ENCODE data around the gene KAZN. TPM values are rescaled to one million over a fixed set of nuclear protein-coding genes. Genes with fewer than 3 reads are reported as not detected.

The KAZN gene
- polyA plus RNA-seq, 2 donors, result 29.3 to 32.0 TPM

DNA sequence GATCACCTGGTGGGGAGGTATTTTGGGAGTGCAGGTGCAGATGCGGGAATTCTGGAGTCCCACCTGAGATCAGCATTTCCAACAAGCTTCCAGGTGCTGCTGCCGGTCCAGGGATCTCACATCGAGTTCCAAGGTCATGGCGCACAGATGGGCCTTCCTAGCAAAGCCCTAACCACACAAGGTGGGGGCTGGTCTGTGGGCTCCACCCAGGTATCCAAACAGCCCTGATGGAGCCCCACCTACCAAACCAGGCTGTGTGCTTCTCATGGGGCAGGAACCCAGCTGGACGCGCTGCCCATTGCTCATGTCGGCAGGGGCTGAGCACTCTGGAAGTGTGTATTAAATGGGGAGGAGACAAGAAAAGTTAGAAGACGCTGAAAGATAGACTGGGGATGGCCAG is 520.1 kb downstream of the KAZN start:
- Histone ChIP-seq H3K27ac (ENCODE audit: low read depth in 2 of 2, low read length in 1 of 2) (no peak overlapping the region), H3K4me3 (ENCODE audit: low read depth in 1 of 2, low read length in 2 of 2) (no peak overlapping the region), H3K4me1 (ENCODE audit: control insufficient read depth in 2 of 2, insufficient read depth in 2 of 2, low read length in 1 of 2) (peaks cover 0 to 3% of the 10 kb centered on the region in 2 donors), H3K9me3 (ENCODE audit: control insufficient read depth in 2 of 2, insufficient read depth in 1 of 2, low read depth in 1 of 2, low read length in 1 of 2) (no peaks in the 10 kb centered on the region), H3K36me3 (ENCODE audit: control insufficient read depth in 2 of 2, insufficient read depth in 2 of 2, low read length in 1 of 2) (no peaks in the 10 kb centered on the region), H3K27me3 (ENCODE audit: control insufficient read depth in 1 of 2, insufficient read depth in 2 of 2, low read length in 2 of 2) (no peaks in the 10 kb centered on the region)
- 81 to 95% methylated on average over 8 of the region's 8 CpGs for WGBS, 2 donors

DNA sequence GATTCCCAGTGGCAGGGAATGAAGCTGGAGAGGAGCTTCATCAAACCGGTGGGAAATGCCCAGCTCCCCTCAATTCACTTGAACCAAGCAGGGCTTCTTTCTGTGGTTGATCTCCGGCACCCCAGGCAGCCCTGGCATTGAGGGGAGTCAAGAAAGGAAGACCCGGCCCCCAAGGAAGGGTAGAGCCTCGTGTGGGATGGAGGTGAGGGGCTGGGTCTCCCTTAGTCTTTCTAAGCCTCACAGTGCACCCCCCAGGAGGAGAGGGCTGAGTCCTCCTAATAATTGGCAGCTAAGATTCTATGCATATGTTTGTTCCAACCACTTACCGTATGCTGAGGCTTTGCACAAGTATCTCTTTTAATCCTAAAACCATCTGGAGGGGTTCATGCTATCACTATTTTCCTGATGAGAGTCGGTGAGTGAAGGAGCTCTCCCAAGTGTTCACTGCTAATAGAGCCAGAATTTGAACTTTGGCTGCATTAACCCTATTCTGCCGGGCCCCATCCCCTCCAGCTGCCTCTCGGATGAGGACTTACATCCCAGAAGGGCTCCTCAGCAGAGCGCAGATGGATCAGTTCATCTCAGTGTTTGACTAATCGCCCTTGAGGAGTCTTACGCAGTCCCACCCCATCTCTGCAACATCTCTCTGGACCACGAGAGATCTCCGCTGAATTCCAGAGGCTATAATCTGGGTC is 521.9 kb downstream of the KAZN start:
- Histone ChIP-seq H3K4me3 (ENCODE audit: low read depth in 1 of 2, low read length in 2 of 2) (no peak overlapping the region), H3K27ac (ENCODE audit: low read depth in 2 of 2, low read length in 1 of 2) (no peak overlapping the region), H3K36me3 (ENCODE audit: control insufficient read depth in 2 of 2, insufficient read depth in 2 of 2, low read length in 1 of 2) (no peaks in the 10 kb centered on the region), H3K9me3 (ENCODE audit: control insufficient read depth in 2 of 2, insufficient read depth in 1 of 2, low read depth in 1 of 2, low read length in 1 of 2) (no peaks in the 10 kb centered on the region), H3K27me3 (ENCODE audit: control insufficient read depth in 1 of 2, insufficient read depth in 2 of 2, low read length in 2 of 2) (no peaks in the 10 kb centered on the region), H3K4me1 (ENCODE audit: control insufficient read depth in 2 of 2, insufficient read depth in 2 of 2, low read length in 1 of 2) (peaks cover 0 to 3% of the 10 kb centered on the region in 2 donors)
- 85 to 86% methylated on average over 13 of the region's 13 CpGs for WGBS, 2 donors

DNA sequence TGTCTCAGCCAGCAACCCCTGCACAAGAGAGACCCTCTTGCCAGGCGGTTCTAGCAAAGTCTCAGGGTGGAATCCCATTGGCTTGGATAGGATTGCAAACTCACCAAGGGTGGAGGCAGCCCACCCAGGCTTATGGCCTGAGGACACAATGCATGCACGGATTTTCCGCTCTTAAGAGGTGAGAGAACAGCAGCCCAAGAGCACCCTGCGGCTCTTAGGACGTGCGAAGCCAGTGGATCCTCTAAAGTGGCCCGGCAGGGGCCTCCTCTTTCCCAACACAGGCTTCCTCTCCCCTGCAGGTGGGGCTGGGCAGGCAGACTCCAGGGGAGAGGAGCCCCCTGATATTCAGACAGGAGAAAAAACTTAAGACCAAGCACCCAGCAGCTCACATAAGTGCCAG is 523.8 kb downstream of the KAZN start:
- 90 to 93% methylated on average over 7 of the region's 7 CpGs for WGBS, 2 donors
- H3K27me3 ChIP-seq (ENCODE audit: control insufficient read depth in 1 of 2, insufficient read depth in 2 of 2, low read length in 2 of 2), result no peaks in the 10 kb centered on the region
- H3K9me3 ChIP-seq (ENCODE audit: control insufficient read depth in 2 of 2, insufficient read depth in 1 of 2, low read depth in 1 of 2, low read length in 1 of 2), result no peaks in the 10 kb centered on the region
- peaks cover 0 to 3% of the 10 kb centered on the region in 2 donors for H3K4me1 ChIP-seq (ENCODE audit: control insufficient read depth in 2 of 2, insufficient read depth in 2 of 2, low read length in 1 of 2)
- H3K27ac ChIP-seq (ENCODE audit: low read depth in 2 of 2, low read length in 1 of 2), result no peak overlapping the region
- no peak overlapping the region for H3K4me3 ChIP-seq (ENCODE audit: low read depth in 1 of 2, low read length in 2 of 2)
- H3K36me3 ChIP-seq (ENCODE audit: control insufficient read depth in 2 of 2, insufficient read depth in 2 of 2, low read length in 1 of 2), result no peaks in the 10 kb centered on the region

DNA sequence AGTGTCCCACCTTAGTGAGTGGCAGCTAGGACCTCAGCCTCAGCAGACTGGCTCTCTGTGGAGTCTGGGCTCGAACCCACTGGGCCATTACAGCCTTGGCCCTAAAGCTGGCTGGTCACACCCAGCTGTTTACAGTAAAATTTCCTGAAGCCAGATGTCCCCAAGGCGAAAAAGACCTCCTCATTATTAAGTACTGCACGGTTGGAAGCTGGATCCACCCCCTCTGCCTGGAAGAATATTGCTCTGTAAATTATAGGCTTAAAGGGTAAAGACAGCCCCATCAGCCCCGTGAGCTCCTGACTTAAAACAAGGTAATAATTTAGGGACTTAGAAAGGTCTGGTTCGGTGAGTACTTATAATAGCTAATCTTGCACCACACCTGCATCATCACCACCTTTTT is 524.8 kb downstream of the KAZN start:
- Histone ChIP-seq H3K27me3 (ENCODE audit: control insufficient read depth in 1 of 2, insufficient read depth in 2 of 2, low read length in 2 of 2) (no peaks in the 10 kb centered on the region), H3K36me3 (ENCODE audit: control insufficient read depth in 2 of 2, insufficient read depth in 2 of 2, low read length in 1 of 2) (no peaks in the 10 kb centered on the region), H3K4me1 (ENCODE audit: control insufficient read depth in 2 of 2, insufficient read depth in 2 of 2, low read length in 1 of 2) (peaks cover 0 to 3% of the 10 kb centered on the region in 2 donors), H3K9me3 (ENCODE audit: control insufficient read depth in 2 of 2, insufficient read depth in 1 of 2, low read depth in 1 of 2, low read length in 1 of 2) (no peaks in the 10 kb centered on the region), H3K27ac (ENCODE audit: low read depth in 2 of 2, low read length in 1 of 2) (no peak overlapping the region), H3K4me3 (ENCODE audit: low read depth in 1 of 2, low read length in 2 of 2) (no peak overlapping the region)
- 72 to 76% methylated on average over 5 of the region's 5 CpGs for WGBS, 2 donors

DNA sequence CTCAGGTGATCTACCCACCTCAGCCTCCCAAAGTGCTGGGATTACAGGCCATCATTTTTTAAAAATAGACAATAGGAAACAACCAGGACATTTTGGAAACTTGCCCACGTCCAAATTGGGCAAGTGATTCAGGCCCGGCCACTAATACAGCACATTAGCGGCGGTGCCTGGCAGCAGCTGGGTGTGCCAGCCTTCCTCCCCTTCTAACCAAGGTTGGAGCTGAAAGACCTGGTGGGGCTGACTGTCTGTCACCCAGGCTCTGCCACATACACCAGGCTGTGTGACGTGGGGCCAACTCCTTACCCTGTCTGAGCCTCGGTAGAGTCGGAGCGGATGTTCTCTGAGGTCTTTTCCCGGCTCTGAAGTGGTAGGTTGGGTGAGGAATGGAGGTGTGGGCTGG is 525.4 kb downstream of the KAZN start:
- Histone ChIP-seq H3K27me3 (ENCODE audit: control insufficient read depth in 1 of 2, insufficient read depth in 2 of 2, low read length in 2 of 2) (no peaks in the 10 kb centered on the region), H3K36me3 (ENCODE audit: control insufficient read depth in 2 of 2, insufficient read depth in 2 of 2, low read length in 1 of 2) (no peaks in the 10 kb centered on the region)
- WGBS, 2 donors, result 86 to 87% methylated on average over 9 of the region's 9 CpGs

DNA sequence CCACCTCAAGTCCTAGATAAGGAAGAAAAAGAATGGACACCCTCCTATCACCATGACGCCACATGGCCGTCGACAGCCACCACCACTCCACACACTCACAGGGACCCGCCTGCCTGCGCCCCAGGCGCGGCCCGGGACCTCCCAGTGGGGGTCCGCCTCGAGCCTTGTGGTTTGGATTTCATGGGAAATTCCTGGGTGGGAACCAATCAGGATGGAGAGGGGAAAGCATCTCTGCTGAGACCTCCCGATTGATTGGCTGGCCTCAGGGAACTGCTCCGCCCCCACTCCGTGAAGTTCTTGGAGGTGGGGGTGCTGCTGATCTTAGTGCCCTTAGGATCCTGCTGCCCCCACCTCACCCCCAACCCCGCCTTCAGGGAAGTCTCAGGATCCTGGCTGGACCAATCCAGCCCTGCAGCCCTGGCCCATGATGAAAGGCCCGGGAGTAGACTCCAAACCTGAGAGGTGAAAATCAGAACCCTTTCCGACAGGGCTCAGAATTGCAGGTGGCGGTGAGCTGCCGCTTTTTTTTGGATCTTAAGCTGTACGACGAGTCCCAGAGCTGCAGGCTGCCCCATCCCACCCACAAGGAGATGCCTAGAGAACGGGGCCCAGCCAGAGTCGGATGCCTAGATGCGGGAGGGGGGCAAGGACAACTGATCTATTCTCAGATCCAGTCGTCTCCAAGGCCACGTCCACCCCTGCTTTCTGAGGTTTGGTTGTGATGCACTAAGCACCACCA is 526.0 kb downstream of the KAZN start:
- Histone ChIP-seq H3K27ac (ENCODE audit: low read depth in 2 of 2, low read length in 1 of 2) (no peak overlapping the region), H3K9me3 (ENCODE audit: control insufficient read depth in 2 of 2, insufficient read depth in 1 of 2, low read depth in 1 of 2, low read length in 1 of 2) (no peaks in the 10 kb centered on the region), H3K36me3 (ENCODE audit: control insufficient read depth in 2 of 2, insufficient read depth in 2 of 2, low read length in 1 of 2) (no peaks in the 10 kb centered on the region), H3K4me3 (ENCODE audit: low read depth in 1 of 2, low read length in 2 of 2) (no peak overlapping the region), H3K27me3 (ENCODE audit: control insufficient read depth in 1 of 2, insufficient read depth in 2 of 2, low read length in 2 of 2) (no peaks in the 10 kb centered on the region), H3K4me1 (ENCODE audit: control insufficient read depth in 2 of 2, insufficient read depth in 2 of 2, low read length in 1 of 2) (peaks cover 0 to 7% of the 10 kb centered on the region in 2 donors)
- WGBS, 2 donors, result 89 to 92% methylated on average over 25 of the region's 25 CpGs

More for the DNA sequence above, 525.4 kb downstream of the KAZN start:
- Histone ChIP-seq H3K4me3 (ENCODE audit: low read depth in 1 of 2, low read length in 2 of 2) (no peak overlapping the region), H3K9me3 (ENCODE audit: control insufficient read depth in 2 of 2, insufficient read depth in 1 of 2, low read depth in 1 of 2, low read length in 1 of 2) (no peaks in the 10 kb centered on the region), H3K4me1 (ENCODE audit: control insufficient read depth in 2 of 2, insufficient read depth in 2 of 2, low read length in 1 of 2) (peaks cover 0 to 6% of the 10 kb centered on the region in 2 donors), H3K27ac (ENCODE audit: low read depth in 2 of 2, low read length in 1 of 2) (no peak overlapping the region)

DNA sequence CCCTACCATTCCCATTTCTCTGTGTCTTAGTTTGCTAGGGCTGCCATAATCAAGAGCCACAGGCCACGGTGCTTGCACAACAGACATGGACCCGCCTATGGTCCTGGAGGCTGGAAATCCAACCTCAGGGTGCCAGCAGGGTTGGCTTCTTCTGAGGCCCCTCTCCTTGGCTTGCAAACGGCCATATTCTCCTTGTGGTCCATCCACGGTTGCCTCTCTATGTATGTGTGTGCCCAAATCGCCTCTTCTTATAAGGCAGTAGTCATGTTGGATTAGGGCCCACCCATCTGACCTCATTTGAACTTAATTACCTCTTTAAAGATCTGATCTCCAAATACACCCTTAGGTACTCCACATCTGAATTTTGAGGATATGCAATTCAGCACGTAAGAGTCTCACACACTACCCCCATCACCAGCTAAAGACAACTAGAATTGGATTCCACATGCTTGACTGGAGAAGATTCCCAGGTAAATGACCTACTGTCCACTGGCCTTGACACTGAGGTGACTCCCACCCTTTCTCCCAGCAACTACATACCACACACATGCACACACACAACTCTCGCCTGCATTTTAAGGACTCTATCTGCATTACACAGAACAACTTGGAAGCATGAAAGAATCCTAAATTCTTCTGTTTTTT is 526.7 kb downstream of the KAZN start:
- H3K27ac ChIP-seq (ENCODE audit: low read depth in 2 of 2, low read length in 1 of 2), result no peak overlapping the region
- peaks cover 0 to 7% of the 10 kb centered on the region in 2 donors for H3K4me1 ChIP-seq (ENCODE audit: control insufficient read depth in 2 of 2, insufficient read depth in 2 of 2, low read length in 1 of 2)
- 91% methylated on average over 7 of the region's 7 CpGs for WGBS, 2 donors
- H3K9me3 ChIP-seq (ENCODE audit: control insufficient read depth in 2 of 2, insufficient read depth in 1 of 2, low read depth in 1 of 2, low read length in 1 of 2), result peaks cover 0 to 2% of the 10 kb centered on the region in 2 donors
- no peaks in the 10 kb centered on the region for H3K27me3 ChIP-seq (ENCODE audit: control insufficient read depth in 1 of 2, insufficient read depth in 2 of 2, low read length in 2 of 2)
- no peaks in the 10 kb centered on the region for H3K36me3 ChIP-seq (ENCODE audit: control insufficient read depth in 2 of 2, insufficient read depth in 2 of 2, low read length in 1 of 2)
- no peak overlapping the region for H3K4me3 ChIP-seq (ENCODE audit: low read depth in 1 of 2, low read length in 2 of 2)

DNA sequence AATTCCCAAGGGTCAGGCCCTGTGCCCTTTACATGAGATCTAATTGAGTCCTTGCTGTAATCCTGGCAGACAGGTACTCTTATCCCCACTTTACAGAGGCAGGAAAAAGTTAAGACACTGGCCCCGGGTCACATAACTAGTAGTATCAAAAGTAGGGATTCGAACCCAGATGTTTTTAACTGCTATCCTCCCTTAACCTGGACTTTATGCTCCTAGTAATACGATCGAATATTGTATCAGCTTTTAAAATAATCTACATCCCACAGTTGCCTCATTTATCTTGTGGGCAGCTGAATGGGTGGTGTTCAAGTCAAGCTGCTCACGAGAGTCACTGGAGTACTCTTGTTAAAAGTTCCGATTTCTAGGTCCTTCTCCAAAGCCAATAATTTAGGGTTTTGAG is 529.6 kb downstream of the KAZN start:
- H3K9me3 ChIP-seq (ENCODE audit: control insufficient read depth in 2 of 2, insufficient read depth in 1 of 2, low read depth in 1 of 2, low read length in 1 of 2), result peaks cover 0 to 2% of the 10 kb centered on the region in 2 donors
- no peaks in the 10 kb centered on the region for H3K27me3 ChIP-seq (ENCODE audit: control insufficient read depth in 1 of 2, insufficient read depth in 2 of 2, low read length in 2 of 2)
- no peak overlapping the region for H3K27ac ChIP-seq (ENCODE audit: low read depth in 2 of 2, low read length in 1 of 2)
- no peaks in the 10 kb centered on the region for H3K36me3 ChIP-seq (ENCODE audit: control insufficient read depth in 2 of 2, insufficient read depth in 2 of 2, low read length in 1 of 2)
- no peak overlapping the region for H3K4me3 ChIP-seq (ENCODE audit: low read depth in 1 of 2, low read length in 2 of 2)
- peaks cover 0 to 5% of the 10 kb centered on the region in 2 donors for H3K4me1 ChIP-seq (ENCODE audit: control insufficient read depth in 2 of 2, insufficient read depth in 2 of 2, low read length in 1 of 2)
- 75 to 77% methylated on average over 6 of the region's 6 CpGs for WGBS, 2 donors

DNA sequence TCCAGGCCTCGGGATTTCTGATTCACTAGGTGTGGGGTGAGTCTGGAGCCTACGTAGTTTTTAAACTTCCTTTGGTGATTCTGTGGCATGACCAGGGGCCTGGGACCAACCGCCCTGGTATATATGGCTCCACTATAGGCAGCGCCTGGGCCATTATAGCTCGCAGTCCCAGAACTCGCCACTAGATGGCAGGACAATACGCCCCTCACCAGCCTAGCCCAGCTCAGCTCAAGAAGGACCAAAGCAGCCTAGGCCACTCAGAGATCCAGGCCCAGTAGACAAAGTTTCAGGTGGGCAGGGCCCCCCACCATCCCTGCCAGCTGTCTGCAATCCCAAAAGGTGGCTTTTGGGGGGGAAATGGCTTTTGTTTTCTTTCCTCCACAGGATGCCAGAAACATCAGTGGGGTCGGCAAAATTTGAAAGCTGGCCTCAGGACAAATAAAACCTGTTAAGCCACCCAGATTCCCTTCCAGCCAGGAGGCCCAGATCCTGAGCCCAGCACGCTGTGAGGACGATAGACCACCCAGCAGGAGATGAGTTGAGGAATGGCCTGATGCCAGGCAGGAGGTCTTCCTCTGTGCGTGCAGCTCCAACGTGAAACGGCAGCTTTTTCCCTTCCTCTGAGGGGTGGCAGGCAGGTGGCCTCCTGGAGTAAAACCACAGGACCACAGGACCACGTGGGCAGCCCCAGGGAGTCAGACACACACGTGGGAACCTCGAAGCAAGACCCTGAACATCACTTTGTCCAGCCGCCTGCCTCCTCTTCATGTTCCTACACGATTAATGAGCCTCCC is 530.2 kb downstream of the KAZN start:
- H3K4me3 ChIP-seq (ENCODE audit: low read depth in 1 of 2, low read length in 2 of 2), result no peak overlapping the region
- no peak overlapping the region for H3K27ac ChIP-seq (ENCODE audit: low read depth in 2 of 2, low read length in 1 of 2)
- peaks cover 0 to 2% of the 10 kb centered on the region in 2 donors for H3K9me3 ChIP-seq (ENCODE audit: control insufficient read depth in 2 of 2, insufficient read depth in 1 of 2, low read depth in 1 of 2, low read length in 1 of 2)
- no peaks in the 10 kb centered on the region for H3K36me3 ChIP-seq (ENCODE audit: control insufficient read depth in 2 of 2, insufficient read depth in 2 of 2, low read length in 1 of 2)
- H3K27me3 ChIP-seq (ENCODE audit: control insufficient read depth in 1 of 2, insufficient read depth in 2 of 2, low read length in 2 of 2), result no peaks in the 10 kb centered on the region
- 31 to 33% methylated on average over 18 of the region's 18 CpGs for WGBS, 2 donors
- H3K4me1 ChIP-seq (ENCODE audit: control insufficient read depth in 2 of 2, insufficient read depth in 2 of 2, low read length in 1 of 2), result peaks cover 0 to 5% of the 10 kb centered on the region in 2 donors
